Measurements from ENCODE around the gene SNAP25. TPM values are rescaled to one million over a fixed set of nuclear protein-coding genes. Genes with fewer than 3 reads are reported as not detected.

SNAP25 gene
- total RNA-seq, 4 donors from 2014 or later, result 0.34 to 2.1 TPM; not detected in 2

- no peak for DNase-seq (ENCODE audit: low spot score in 2 of 2)
- 51 to 52% methylated on average over 6 of the region's 6 CpGs for WGBS, 2 donors
- TF ChIP-seq POLR2A (IDR thresholded peaks at IDR 0.05), result no peak
- TF ChIP-seq, protein P1, sequence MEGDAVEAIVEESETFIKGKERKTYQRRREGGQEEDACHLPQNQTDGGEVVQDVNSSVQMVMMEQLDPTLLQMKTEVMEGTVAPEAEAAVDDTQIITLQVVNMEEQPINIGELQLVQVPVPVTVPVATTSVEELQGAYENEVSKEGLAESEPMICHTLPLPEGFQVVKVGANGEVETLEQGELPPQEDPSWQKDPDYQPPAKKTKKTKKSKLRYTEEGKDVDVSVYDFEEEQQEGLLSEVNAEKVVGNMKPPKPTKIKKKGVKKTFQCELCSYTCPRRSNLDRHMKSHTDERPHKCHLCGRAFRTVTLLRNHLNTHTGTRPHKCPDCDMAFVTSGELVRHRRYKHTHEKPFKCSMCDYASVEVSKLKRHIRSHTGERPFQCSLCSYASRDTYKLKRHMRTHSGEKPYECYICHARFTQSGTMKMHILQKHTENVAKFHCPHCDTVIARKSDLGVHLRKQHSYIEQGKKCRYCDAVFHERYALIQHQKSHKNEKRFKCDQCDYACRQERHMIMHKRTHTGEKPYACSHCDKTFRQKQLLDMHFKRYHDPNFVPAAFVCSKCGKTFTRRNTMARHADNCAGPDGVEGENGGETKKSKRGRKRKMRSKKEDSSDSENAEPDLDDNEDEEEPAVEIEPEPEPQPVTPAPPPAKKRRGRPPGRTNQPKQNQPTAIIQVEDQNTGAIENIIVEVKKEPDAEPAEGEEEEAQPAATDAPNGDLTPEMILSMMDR (IDR thresholded peaks at IDR 0.05), result no peak
- intact Hi-C loops (cut with DNase I; ENCODE audit: low total_unique reads), result no loop called here
- H3K4me3 ChIP-seq (ENCODE audit: low read depth, poor library complexity, severe bottlenecking), result no peak overlapping the region
These were observed 134.5 kb downstream of the SNAP25 start for GRCh38 chr20:10352934-10353824.

DNA sequence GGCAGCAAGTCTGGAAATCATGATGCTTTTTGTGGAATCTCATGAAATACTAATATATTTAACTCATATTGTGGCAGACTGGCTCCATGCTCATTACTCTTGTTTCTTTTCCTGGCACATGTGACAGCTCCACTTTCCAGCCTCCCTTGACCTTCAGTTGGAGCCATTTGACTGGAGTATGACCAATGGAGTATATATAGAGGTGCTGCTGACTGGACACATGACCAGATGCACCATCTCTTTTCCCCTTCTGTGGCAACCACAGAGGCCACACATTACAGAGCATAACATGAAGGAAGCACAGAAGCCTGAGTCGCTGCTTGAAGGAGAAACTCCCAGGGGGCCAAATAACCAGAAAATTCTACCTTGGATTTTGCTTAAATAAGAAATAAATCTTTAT lies 138.0 kb downstream of the SNAP25 start:
- WGBS, 2 donors, result 97 to 100% methylated on average over 1 of the region's 1 CpG
- TF ChIP-seq POLR2A (IDR thresholded peaks at IDR 0.05), result no peak
- TF ChIP-seq, protein P1 (IDR thresholded peaks at IDR 0.05), result no peak
- DNase-seq (ENCODE audit: low spot score in 2 of 2), result no peak
- H3K4me3 ChIP-seq (ENCODE audit: low read depth, poor library complexity, severe bottlenecking), result no peak overlapping the region
- intact Hi-C loops (cut with DNase I; ENCODE audit: low total_unique reads), result no loop called here

Other genes with a start within 250 kb of the SNAP25 start
- 1 to 10 TPM; 3.9 to 4.6 (median 4.6) TPM for gene ANKEF1, start 183.8 kb upstream of the SNAP25 start, total RNA-seq
- 10 to 100 TPM in 2 of 4 donors, 1 to 10 TPM in 2; 5.9 to 13.0 (median 9.8) TPM for gene MKKS, start 215.4 kb downstream of the SNAP25 start, total RNA-seq
- 1 to 10 TPM; 3.0 to 4.0 (median 3.7) TPM for gene SLX4IP, start 216.5 kb downstream of the SNAP25 start, total RNA-seq